Endothelial cell of umbilical vein (primary cell): Measurements from ENCODE around the gene TRAP1. TPM values are rescaled to one million over a fixed set of nuclear protein-coding genes. Genes with fewer than 3 reads are reported as not detected.

Experiments used
- BruUV-seq: library from RNA; stranded (reverse); fragments of 400-500 nt; replicated peaks from 2 replicates; lab custom pipeline; 2021; lab: Mats Ljungman, UMichigan
- CTCF ChIA-PET: fragments of 300-600, 350-600 bp; sonication (Branson Sonifier 250); formaldehyde crosslinking; loops from one replicate; lab custom pipeline; 2021; ENCODE audit warnings: antibody characterized with exemption, inconsistent platforms; lab: Charles Lee
- POLR2A ChIA-PET: fragments of 300-600, 350-600 bp; sonication (Branson Sonifier 250); formaldehyde crosslinking; loops from one replicate; lab custom pipeline; 2021; ENCODE audit warnings: antibody characterized with exemption, inconsistent platforms; lab: Charles Lee
- DNase-seq: peaks from one replicate; pipeline ENCODE4 v3.0.0-alpha.2; 2011; ENCODE audit warnings: low read depth, low spot score
- FAIRE-seq: peaks from 2 replicates; lab custom pipeline; 2011; peaks lifted over from hg19 to GRCh38; lab: Jason Lieb, UNC
- H2AFZ ChIP-seq: 2 replicates; pipeline ENCODE4 v1.6.0; 2012; ENCODE audit warnings: low read depth, low read length, control low read depth, inconsistent platforms
- H3K27ac ChIP-seq: 2 replicates; pipeline ENCODE4 v1.5.1; 2011; ENCODE audit warnings: low read depth, mild to moderate bottlenecking, control low read depth, low read length, moderate library complexity; ENCODE audit not compliant: insufficient read depth
- H3K27me3 ChIP-seq, 2 experiments: 2 replicates each; pipeline versions ENCODE4 v1.6.0 to v1.6.1; 2011; ENCODE audit warnings: low read length in 2 of 2, mixed read lengths in 1 of 2; ENCODE audit not compliant: control insufficient read depth in 2 of 2, insufficient read depth in 2 of 2
- H3K36me3 ChIP-seq, 2 experiments: 2 replicates in 1 of 2; 3 replicates in 1 of 2; pipeline ENCODE4 v1.5.1; 2011; ENCODE audit warnings: low read length in 2 of 2, mild to moderate bottlenecking in 1 of 2, moderate library complexity in 1 of 2; ENCODE audit not compliant: control insufficient read depth in 2 of 2, insufficient read depth in 2 of 2; ENCODE audit errors: extremely low read depth in 1 of 2
- H3K4me1 ChIP-seq: 3 replicates; pipeline ENCODE4 v1.5.1; 2011; ENCODE audit warnings: mild to moderate bottlenecking, low read length; ENCODE audit not compliant: control insufficient read depth, insufficient read depth; ENCODE audit errors: extremely low read depth
- H3K4me2 ChIP-seq: 2 replicates; pipeline ENCODE4 v1.6.1; 2011; ENCODE audit warnings: low read length, control low read depth, mixed read lengths; ENCODE audit not compliant: insufficient read depth
- H3K4me3 ChIP-seq, 3 experiments: fragments of 200-600 bp in 1 of 3; sonication (generic), shearing (Covaris generic) in 1 of 3; replicated peaks in 1 of 3; 2 replicates each; pipeline ENCODE4 v1.5.1; 2011 to 2016; ENCODE audit warnings: control low read depth in 3 of 3, low read length in 3 of 3, mild to moderate bottlenecking in 2 of 3, inconsistent platforms in 1 of 3, low read depth in 1 of 3, moderate library complexity in 1 of 3; ENCODE audit not compliant: insufficient read depth in 1 of 3
- H3K79me2 ChIP-seq: 2 replicates; pipeline ENCODE4 v1.6.0; 2012; ENCODE audit warnings: low read length, inconsistent platforms; ENCODE audit not compliant: control insufficient read depth, insufficient read depth
- H3K9ac ChIP-seq: replicated peaks from 2 replicates; pipeline ENCODE3; 2011; ENCODE audit warnings: low read length, control low read depth; ENCODE audit not compliant: insufficient read depth; ENCODE audit errors: extremely low read depth
- H3K9me1 ChIP-seq: replicated peaks from 3 replicates; pipeline ENCODE4 v1.6.0; 2011; ENCODE audit warnings: mild to moderate bottlenecking, low read length; ENCODE audit not compliant: control insufficient read depth, insufficient read depth; ENCODE audit errors: extremely low read depth
- H3K9me3 ChIP-seq: replicated peaks from 2 replicates; pipeline ENCODE4 v1.5.1; 2012; ENCODE audit warnings: low read length, inconsistent platforms; ENCODE audit not compliant: control insufficient read depth, insufficient read depth
- H4K20me1 ChIP-seq: replicated peaks from 2 replicates; pipeline ENCODE3; 2011; ENCODE audit warnings: mild to moderate bottlenecking, low read length; ENCODE audit not compliant: control insufficient read depth, insufficient read depth; ENCODE audit errors: extremely low read depth
- CTCF ChIP-seq, 2 donors: IDR thresholded peaks; 1 replicate in 1 of 2; 2 replicates in 1 of 2; pipeline ENCODE4 v1.5.1; 2011; ENCODE audit warnings: low read length in 2 of 2, mild to moderate bottlenecking in 2 of 2, moderate library complexity in 2 of 2, control low read depth in 1 of 2, inconsistent platforms in 1 of 2, low read depth in 1 of 2; ENCODE audit not compliant: insufficient read depth in 1 of 2; ENCODE audit errors: extremely low read depth in 1 of 2
- EZH2 ChIP-seq: IDR thresholded peaks from 2 replicates; pipeline ENCODE4 v1.6.1; 2012; ENCODE audit warnings: borderline replicate concordance, low read depth, mild to moderate bottlenecking, moderate library complexity, low read length, inconsistent platforms; ENCODE audit not compliant: severe bottlenecking
- FOS ChIP-seq: IDR thresholded peaks from 2 replicates; pipeline ENCODE4 v1.6.1; 2011; ENCODE audit warnings: mild to moderate bottlenecking, low read length, moderate library complexity, borderline replicate concordance; ENCODE audit not compliant: insufficient read depth
- GATA2 ChIP-seq: IDR thresholded peaks from 2 replicates; pipeline ENCODE4 v1.7.0; 2011; ENCODE audit warnings: low read depth, mild to moderate bottlenecking, moderate library complexity, mixed read lengths, low read length; ENCODE audit not compliant: insufficient read length, insufficient read depth
- JUN ChIP-seq: IDR thresholded peaks from 2 replicates; pipeline ENCODE4 v1.6.1; 2011; ENCODE audit warnings: borderline replicate concordance, low read depth; ENCODE audit not compliant: insufficient read length, insufficient read depth
- MAX ChIP-seq: IDR thresholded peaks from 2 replicates; pipeline ENCODE4 v1.6.1; 2011; ENCODE audit not compliant: insufficient read depth, insufficient read length
- MYC ChIP-seq: IDR thresholded peaks from one replicate; pipeline ENCODE4 v1.6.1; 2011; ENCODE audit warnings: mild to moderate bottlenecking, low read depth, low read length
- POLR2A ChIP-seq: IDR thresholded peaks from 2 replicates; pipeline ENCODE4 v1.6.1; 2012; ENCODE audit warnings: low read depth, mild to moderate bottlenecking, control low read depth, low read length
- POLR2AphosphoS5 ChIP-seq: IDR thresholded peaks from 2 replicates; pipeline ENCODE4 v1.6.1; 2012; ENCODE audit warnings: low read depth, mild to moderate bottlenecking, control low read depth, low read length, moderate library complexity; ENCODE audit not compliant: insufficient read depth
- dilution Hi-C: fragments of 300-500 bp; cut with MboI; formaldehyde crosslinking; loops from one replicate; pipeline ENCODE4 v1.15.0; 2019; ENCODE audit warnings: low sequenced_read_pairs; ENCODE audit not compliant: extremely low pct_ligation_motif_present
- intact Hi-C: fragments of 100-400 bp; cut with micrococcal nuclease; formaldehyde crosslinking; loops from one replicate; pipeline ENCODE4 v1.10.0; 2022
- polyA plus RNA-seq, 4 experiments: library from polyadenylated mRNA; depleted of rRNA in 3 of 4; stranded (reverse) in 3 of 4; unstranded in 1 of 4; fragments of >200 nt; gene quantifications; 2 replicates each; pipeline versions ENCODE4 v1.2.1 to v1.2.3, GENCODE V29; 2011 to 2012; ENCODE audit warnings: missing spikeins in 1 of 4
- total RNA-seq: library from RNA; stranded (reverse); gene quantifications from 2 replicates; pipeline ENCODE4 v1.2.3, GENCODE V29; 2021

The TRAP1 gene
- total and polyA plus RNA-seq, 2 donors (not counting 3 experiments of a cell fraction or from before 2014, with no cell fraction given) = 95.6 to 102 TPM

GRCh38 chr16:3690980-3691720 is 26.2 kb downstream of the TRAP1 start:
- FAIRE-seq = no peak
- H3K27ac ChIP-seq = no peak overlapping the region

More at GRCh38 chr16:3690980-3691720, 26.2 kb downstream of the TRAP1 start:
- no peak for TF ChIP-seq MAX
- TF ChIP-seq POLR2A = no peak
- TF ChIP-seq POLR2AphosphoS5 = no peak
- no peak for TF ChIP-seq MYC
- TF ChIP-seq EZH2 = no peak
- no peak for TF ChIP-seq FOS
- no peak for TF ChIP-seq JUN
- TF ChIP-seq CTCF (IDR thresholded peaks at IDR 0.05; ENCODE audit: extremely low read depth in 1 of 2, insufficient read depth in 1 of 2, low read depth in 1 of 2, low read length in 2 of 2) = no peak
- TF ChIP-seq GATA2 = no peak
- CTCF ChIA-PET = interaction anchor here (0.7 to 2.3 kb wide), 9 partner anchors 10 to 562 kb away, joined by 3 to 29 read pairs (median 6); partner anchors contain the start of gene TRAP1
- H3K9me3 ChIP-seq = no peaks in the 10 kb centered on the region
- no peak overlapping the region for H3K4me3 ChIP-seq
- no peaks in the 10 kb centered on the region for H3K4me1 ChIP-seq
- H3K27me3 ChIP-seq = no peaks in the 10 kb centered on the region
- no peak for DNase-seq
- POLR2A ChIA-PET = no interaction called here
- dilution Hi-C loops (no loop called here), intact Hi-C loops (loop anchor here (1.0 to 2.0 kb wide), 4 partner anchors 14 to 248 kb away; partner anchors contain the start of genes CREBBP and TRAP1)
- BruUV-seq = no TSS peak
- no peaks in the 10 kb centered on the region for H3K9me1 ChIP-seq
- peak overlapping the region; percentile 67 for H2AFZ ChIP-seq
- H4K20me1 ChIP-seq = no peaks in the 10 kb centered on the region
- no peak overlapping the region for H3K9ac ChIP-seq
- H3K36me3 ChIP-seq = peaks cover 0 to 2% of the 10 kb centered on the region in 2 experiments
- H3K4me2 ChIP-seq = no peak overlapping the region
- no peaks in the 10 kb centered on the region for H3K79me2 ChIP-seq
